A549 (cell line): ENCODE measurements around the gene MRPL45. TPM values are rescaled to one million over a fixed set of nuclear protein-coding genes. Genes with fewer than 3 reads are reported as not detected.

Experiments
- ATAC-seq, 2 experiments: fragments of 200-7000 bp in 1 of 2; fragments of >200 bp in 1 of 2; cut with Nextera tagmentation in 1 of 2; cut with Tn5 transposase in 1 of 2; 3 replicates each; pipeline versions ENCODE4 v1.8.0 to v1.9.1; 2018 to 2020; ENCODE audit warnings: mild to moderate bottlenecking in 1 of 2, moderate library complexity in 1 of 2
- CTCF ChIA-PET: fragments of 300-600 bp; sonication (Branson Sonifier 250); formaldehyde crosslinking; extraction: SDS; loops from one replicate; lab custom pipeline; 2021; ENCODE audit warnings: antibody characterized with exemption, inconsistent platforms; lab: Yijun Ruan, JAX
- POLR2A ChIA-PET: fragments of 350-600 bp; formaldehyde crosslinking; extraction: SDS; loops from one replicate; lab custom pipeline; 2021; ENCODE audit warnings: antibody characterized with exemption, inconsistent platforms; lab: Yijun Ruan, JAX
- DNase-seq, 2 experiments: peaks; one replicate each; pipeline versions ENCODE4 v3.0.0 to v3.0.0-alpha.2; 2011 to 2016; ENCODE audit warnings: low read depth in 1 of 2, low spot score in 1 of 2
- FAIRE-seq: peaks from 2 replicates; lab custom pipeline; 2011; peaks lifted over from hg19 to GRCh38; lab: Jason Lieb, UNC
- H3K27ac ChIP-seq, 2 experiments: fragments of >200 bp; sonication (Bioruptor Twin); formaldehyde crosslinking; 3 replicates each; pipeline ENCODE4 v1.5.1; 2016 to 2017
- H3K4me1 ChIP-seq: fragments of >200 bp; sonication (Bioruptor Twin); formaldehyde crosslinking; 3 replicates; pipeline ENCODE4 v1.6.1; 2016
- H3K4me2 ChIP-seq: fragments of >200 bp; sonication (Bioruptor Twin); formaldehyde crosslinking; 3 replicates; pipeline ENCODE4 v1.6.1; 2016
- H3K4me3 ChIP-seq: fragments of >200 bp; sonication (Bioruptor Twin); formaldehyde crosslinking; 3 replicates; pipeline ENCODE4 v1.5.1; 2016
- H3K9me3 ChIP-seq: fragments of >200 bp; sonication (Bioruptor Twin); formaldehyde crosslinking; 3 replicates; pipeline ENCODE4 v1.6.1; 2016
- ATOH8 ChIP-seq: fragments of 250-450 bp; sonication (Bioruptor Pico); IDR thresholded peaks from 2 replicates; pipeline ENCODE4 v1.5.0; 2020; ENCODE audit warnings: low read depth, mild to moderate bottlenecking, moderate library complexity
- CEBPB ChIP-seq, 2 experiments: fragments of >200 bp in 1 of 2; sonication (Bioruptor Twin) in 1 of 2; formaldehyde crosslinking in 1 of 2; IDR thresholded peaks; 2 replicates each; pipeline ENCODE4 v1.6.1; 2012 to 2016
- CHD4 ChIP-seq: fragments of 200-600 bp; sonication (generic); IDR thresholded peaks from 2 replicates; pipeline ENCODE4 v1.6.1; 2016; ENCODE audit warnings: antibody characterized with exemption, mild to moderate bottlenecking, borderline replicate concordance
- CTCF ChIP-seq: fragments of >200 bp; sonication (Bioruptor Twin); formaldehyde crosslinking; IDR thresholded peaks from 3 replicates; pipeline ENCODE4 v1.5.1; 2016
- E2F6 ChIP-seq: IDR thresholded peaks from 2 replicates; pipeline ENCODE4 v1.6.1; 2012; ENCODE audit warnings: low read depth, borderline replicate concordance
- EHMT2 ChIP-seq: fragments of 200-600 bp; sonication (generic); IDR thresholded peaks from 2 replicates; pipeline ENCODE4 v1.6.1; 2016; ENCODE audit warnings: antibody characterized with exemption, low read depth, mild to moderate bottlenecking, moderate library complexity
- ELK1 ChIP-seq: fragments of 150-350 bp; IDR thresholded peaks from 2 replicates; pipeline ENCODE4 v1.6.1; 2014; ENCODE audit warnings: low read depth, mild to moderate bottlenecking, low read length
- ESRRA ChIP-seq: fragments of 150-350 bp; IDR thresholded peaks from 2 replicates; pipeline ENCODE4 v1.6.1; 2014; ENCODE audit warnings: mild to moderate bottlenecking, low read length, borderline replicate concordance
- FOSL2 ChIP-seq, 2 experiments: fragments of 450-650 bp in 1 of 2; fragments of >200 bp in 1 of 2; sonication (Bioruptor Twin) in 1 of 2; formaldehyde crosslinking; IDR thresholded peaks; 2 replicates each; pipeline versions ENCODE4 v1.5.0 to v1.6.1; 2016 to 2020; ENCODE audit warnings: mild to moderate bottlenecking in 1 of 2, moderate library complexity in 1 of 2
- FOXS1 ChIP-seq: fragments of 250-450 bp; sonication (Bioruptor Pico); IDR thresholded peaks from 2 replicates; pipeline ENCODE4 v1.5.0; 2020; ENCODE audit warnings: mild to moderate bottlenecking, moderate library complexity
- HDAC2 ChIP-seq: fragments of 200-600 bp; sonication (generic); IDR thresholded peaks from 2 replicates; pipeline ENCODE4 v1.6.1; 2016
- HMGXB4 ChIP-seq: fragments of 250-450 bp; sonication (Bioruptor Pico); IDR thresholded peaks from 2 replicates; pipeline ENCODE4 v1.5.0; 2021; ENCODE audit warnings: mild to moderate bottlenecking, moderate library complexity, borderline replicate concordance
- HOXA7 ChIP-seq: fragments of 250-450 bp; sonication (Bioruptor Pico); IDR thresholded peaks from 2 replicates; pipeline ENCODE4 v1.5.0; 2020; ENCODE audit warnings: mild to moderate bottlenecking, moderate library complexity
- KDM1A ChIP-seq: fragments of 200-600 bp; sonication (generic); IDR thresholded peaks from 2 replicates; pipeline ENCODE4 v1.6.1; 2016; ENCODE audit warnings: low read depth, mild to moderate bottlenecking
- MAFK ChIP-seq: fragments of 450-650 bp; IDR thresholded peaks from 2 replicates; pipeline ENCODE4 v1.6.1; 2014; ENCODE audit not compliant: partially characterized antibody
- NFE2L2 ChIP-seq: fragments of 150-350 bp; conservative IDR thresholded peaks from 2 replicates; pipeline ENCODE4 v1.6.1; 2014; ENCODE audit warnings: low read length
- NPAS2 ChIP-seq: fragments of 250-450 bp; sonication (Bioruptor Pico); IDR thresholded peaks from 2 replicates; pipeline ENCODE4 v1.8.0; 2022; ENCODE audit warnings: mild to moderate bottlenecking, moderate library complexity, borderline replicate concordance
- RAD21 ChIP-seq, 2 experiments: fragments of >200 bp in 1 of 2; sonication (Bioruptor Twin) in 1 of 2; formaldehyde crosslinking in 1 of 2; IDR thresholded peaks in 1 of 2; conservative IDR thresholded peaks in 1 of 2; 2 replicates in 1 of 2; 3 replicates in 1 of 2; pipeline ENCODE4 v1.6.1; 2012 to 2018; ENCODE audit warnings: inconsistent platforms in 1 of 2
- RARB ChIP-seq: fragments of 250-450 bp; sonication (Bioruptor Pico); IDR thresholded peaks from 2 replicates; pipeline ENCODE4 v1.8.0; 2021; ENCODE audit warnings: mild to moderate bottlenecking, moderate library complexity
- RFX5 ChIP-seq: fragments of 450-650 bp; IDR thresholded peaks from 2 replicates; pipeline ENCODE4 v1.7.1; 2014; ENCODE audit warnings: antibody characterized with exemption, mild to moderate bottlenecking, moderate library complexity
- TFCP2L1 ChIP-seq: fragments of 250-450 bp; sonication (Bioruptor Pico); IDR thresholded peaks from 2 replicates; pipeline ENCODE4 v1.5.0; 2021; ENCODE audit warnings: mild to moderate bottlenecking
- TP53 ChIP-seq: fragments of 250-450 bp; sonication (Bioruptor Pico); IDR thresholded peaks from 2 replicates; pipeline ENCODE4 v1.5.0; 2021; ENCODE audit warnings: mild to moderate bottlenecking, moderate library complexity
- USF2 ChIP-seq: fragments of 450-650 bp; IDR thresholded peaks from 2 replicates; pipeline ENCODE4 v1.6.1; 2014; ENCODE audit warnings: antibody characterized with exemption
- ZC3H11A ChIP-seq: fragments of 450-650 bp; IDR thresholded peaks from 2 replicates; pipeline ENCODE4 v1.6.1; 2014; ENCODE audit warnings: antibody characterized with exemption, mild to moderate bottlenecking
- WGBS: methylation state at CpG from one replicate; pipeline ENCODE4 v1.1.6; 2017; ENCODE audit errors: missing lambda C conversion rate; 5-methylcytosine and 5-hydroxymethylcytosine counted together
- polyA plus RNA-seq, 4 experiments: library from polyadenylated mRNA; depleted of rRNA in 3 of 4; stranded (reverse); fragments of >200 nt; fragmentation: RNase III in 1 of 4; extraction: RNeasy Plus Mini Kit Qiagen cat#74134 plus additional on column Dnase treatment in 1 of 4; gene quantifications; 2 replicates in 3 of 4; 3 replicates in 1 of 4; pipeline ENCODE4 v1.2.3, GENCODE V29; 2011 to 2017

Gene MRPL45
- polyA plus RNA-seq, 2 of the 4 experiments (the other 2 are of a cell fraction), result 69.6 to 134 TPM

GRCh38 chr17:38336838-38337237 is 39.9 kb downstream of the MRPL45 start:
- Histone ChIP-seq H3K4me3 (no peak overlapping the region), H3K4me1 (no peaks in the 10 kb centered on the region; the same call in 2 of the 3 replicates), H3K4me2 (no peak overlapping the region), H3K27ac (no peak overlapping the region), H3K9me3 (no peaks in the 10 kb centered on the region)
- no peak for DNase-seq
- no peak for ATAC-seq
- no peak for FAIRE-seq
- TF ChIP-seq ATOH8 (no peak), TFCP2L1 (CRISPR knock-in tag) (no peak), CTCF (no peak), ELK1 (no peak), RAD21 (conservative IDR thresholded peaks at IDR 0.05 in 1 of 2, IDR thresholded peaks at IDR 0.05 in 1 of 2) (no peak), ESRRA (no peak), RFX5 (no peak), NPAS2 (CRISPR knock-in tag) (no peak), FOSL2 (IDR thresholded peaks at IDR 0.05) (no peak), FOSL2 (CRISPR knock-in tag; IDR thresholded peaks at IDR 0.05) (no peak), HMGXB4 (CRISPR knock-in tag) (no peak)
- ChIA-PET POLR2A (no interaction called here), CTCF (interaction anchor here (0.6 to 30.7 kb wide), 3 partner anchors 6 to 248 kb away, joined by 3 to 675 read pairs (median 675); partner anchors contain the start of genes GPR179 and SOCS7)
- whole genome bisulfite sequencing, result 82% methylated on average over 11 of the region's 11 CpGs

- no peaks in the 10 kb centered on the region; the same call in 2 of the 3 replicates for H3K4me1 ChIP-seq
- TF ChIP-seq FOXS1 (CRISPR knock-in tag), result no peak
- TF ChIP-seq E2F6, result no peak
- TF ChIP-seq RARB, result no peak
- no peak for TF ChIP-seq EHMT2
- TF ChIP-seq TFCP2L1 (CRISPR knock-in tag), result no peak
- no peak for TF ChIP-seq CEBPB (IDR thresholded peaks at IDR 0.05)
- TF ChIP-seq ELK1, result no peak
- TF ChIP-seq ZC3H11A, result no peak
- no peak for TF ChIP-seq KDM1A
- TF ChIP-seq CHD4, result no peak
- no peak for TF ChIP-seq NFE2L2
- no peak for TF ChIP-seq MAFK
- TF ChIP-seq USF2, result no peak
- TF ChIP-seq ATOH8, result no peak
- TF ChIP-seq HOXA7 (CRISPR knock-in tag), result no peak
- no peak for TF ChIP-seq TP53 (CRISPR knock-in tag)
- TF ChIP-seq HDAC2, result no peak
- no peak for TF ChIP-seq FOSL2 (IDR thresholded peaks at IDR 0.05)
- no peak for TF ChIP-seq FOSL2 (CRISPR knock-in tag; IDR thresholded peaks at IDR 0.05)
- TF ChIP-seq, all 56 proteins: peak for 0
- FAIRE-seq (no peak), DNase-seq (no peak), ATAC-seq (no peak)
- no peak overlapping the region for H3K27ac ChIP-seq
- POLR2A ChIA-PET, result no interaction called here
- CTCF ChIA-PET, result interaction anchor here (1.0 to 30.7 kb wide), 3 partner anchors 5 to 22 kb away, joined by 3 to 675 read pairs (median 675); partner anchors contain the start of genes GPR179 and SOCS7
- H3K4me3 ChIP-seq, result no peak overlapping the region
- WGBS, result 58% methylated on average over 5 of the region's 5 CpGs
- no peaks in the 10 kb centered on the region for H3K9me3 ChIP-seq
- no peak overlapping the region for H3K4me2 ChIP-seq
Observed at GRCh38 chr17:38338053-38338452, 41.1 kb downstream of the MRPL45 start.
